Measurements from ENCODE around the gene GASK1A. TPM values are rescaled to one million over a fixed set of nuclear protein-coding genes. Genes with fewer than 3 reads are reported as not detected.

GASK1A gene
- total and polyA plus RNA-seq, 10 of the 15 experiments (the other 5 are each of a cell fraction or from before 2014, with no cell fraction given) = 0.18 TPM; not detected in 9

DNA sequence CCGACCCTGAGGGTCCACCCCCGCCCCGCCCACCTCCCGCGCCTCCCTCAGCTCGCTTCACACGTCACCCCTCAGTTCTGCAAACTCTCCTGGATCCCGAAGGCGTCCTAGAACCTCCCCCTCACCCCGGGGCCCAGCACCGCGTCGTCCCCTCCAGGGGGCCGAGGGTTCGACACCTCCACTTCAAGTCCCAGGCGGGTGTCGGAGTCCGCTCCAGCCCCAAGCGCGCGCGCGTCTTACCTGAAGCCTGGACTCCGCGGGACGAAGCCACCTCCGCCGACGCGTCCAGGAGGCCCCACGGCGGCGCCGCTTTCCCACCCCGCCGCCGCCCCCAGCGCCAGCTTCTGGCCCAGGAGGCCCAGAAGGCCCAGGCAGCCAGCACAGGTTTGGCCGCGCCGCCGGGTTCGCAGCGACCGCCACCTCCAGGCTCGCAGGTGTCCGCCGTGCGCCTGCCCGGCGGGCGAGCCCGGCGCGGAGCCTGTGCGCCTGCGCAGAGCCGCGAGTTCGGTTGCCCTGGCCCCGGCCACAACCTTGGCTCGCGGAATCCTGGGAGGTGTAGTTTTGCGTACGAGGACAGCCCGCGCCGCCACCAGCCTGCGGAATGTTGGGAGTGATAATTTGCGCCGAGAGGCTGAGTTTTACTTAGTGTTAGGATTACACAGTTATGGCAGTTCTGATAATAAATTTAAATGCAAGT lies 126.6 kb downstream of the GASK1A start, which contains the start of gene POMGNT2 (continued):
- TF ChIP-seq EZH2 (IDR thresholded peaks at IDR 0.05; ENCODE audit: borderline replicate concordance, control insufficient read depth, low read depth, low read length) (no peak), RB1 (IDR thresholded peaks at IDR 0.05; ENCODE audit: borderline replicate concordance) (0 out of 2 replicates have a peak, but pooled peaks have one; percentile 52), NFYA (IDR thresholded peaks at IDR 0.05; ENCODE audit: borderline replicate concordance, low read depth, low read length) (no peak), STAT3 (IDR thresholded peaks at IDR 0.05; ENCODE audit: low read depth, low read length) (no peak), MEF2A (IDR thresholded peaks at IDR 0.05; ENCODE audit: insufficient read depth, low read depth, low read length) (no peak), BCL11A (IDR thresholded peaks at IDR 0.05; ENCODE audit: low read depth, low read length) (no peak), LARP7 (IDR thresholded peaks at IDR 0.05) (no peak; the same call in none of the 2 replicates), FOXM1 (IDR thresholded peaks at IDR 0.05; ENCODE audit: low read depth, low read length) (no peak), SMC3 (IDR thresholded peaks at IDR 0.05; ENCODE audit: borderline replicate concordance, low read length) (no peak), BMI1 (IDR thresholded peaks at IDR 0.05; ENCODE audit: borderline replicate concordance) (no peak), SRF (IDR thresholded peaks at IDR 0.05; ENCODE audit: low read depth in 2 of 2, low read length in 2 of 2) (no peak)
- TF ChIP-seq, protein P1, sequence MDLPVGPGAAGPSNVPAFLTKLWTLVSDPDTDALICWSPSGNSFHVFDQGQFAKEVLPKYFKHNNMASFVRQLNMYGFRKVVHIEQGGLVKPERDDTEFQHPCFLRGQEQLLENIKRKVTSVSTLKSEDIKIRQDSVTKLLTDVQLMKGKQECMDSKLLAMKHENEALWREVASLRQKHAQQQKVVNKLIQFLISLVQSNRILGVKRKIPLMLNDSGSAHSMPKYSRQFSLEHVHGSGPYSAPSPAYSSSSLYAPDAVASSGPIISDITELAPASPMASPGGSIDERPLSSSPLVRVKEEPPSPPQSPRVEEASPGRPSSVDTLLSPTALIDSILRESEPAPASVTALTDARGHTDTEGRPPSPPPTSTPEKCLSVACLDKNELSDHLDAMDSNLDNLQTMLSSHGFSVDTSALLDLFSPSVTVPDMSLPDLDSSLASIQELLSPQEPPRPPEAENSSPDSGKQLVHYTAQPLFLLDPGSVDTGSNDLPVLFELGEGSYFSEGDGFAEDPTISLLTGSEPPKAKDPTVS (IDR thresholded peaks at IDR 0.05; ENCODE audit: low read depth, low read length) = no peak
- TF ChIP-seq, protein P2, sequence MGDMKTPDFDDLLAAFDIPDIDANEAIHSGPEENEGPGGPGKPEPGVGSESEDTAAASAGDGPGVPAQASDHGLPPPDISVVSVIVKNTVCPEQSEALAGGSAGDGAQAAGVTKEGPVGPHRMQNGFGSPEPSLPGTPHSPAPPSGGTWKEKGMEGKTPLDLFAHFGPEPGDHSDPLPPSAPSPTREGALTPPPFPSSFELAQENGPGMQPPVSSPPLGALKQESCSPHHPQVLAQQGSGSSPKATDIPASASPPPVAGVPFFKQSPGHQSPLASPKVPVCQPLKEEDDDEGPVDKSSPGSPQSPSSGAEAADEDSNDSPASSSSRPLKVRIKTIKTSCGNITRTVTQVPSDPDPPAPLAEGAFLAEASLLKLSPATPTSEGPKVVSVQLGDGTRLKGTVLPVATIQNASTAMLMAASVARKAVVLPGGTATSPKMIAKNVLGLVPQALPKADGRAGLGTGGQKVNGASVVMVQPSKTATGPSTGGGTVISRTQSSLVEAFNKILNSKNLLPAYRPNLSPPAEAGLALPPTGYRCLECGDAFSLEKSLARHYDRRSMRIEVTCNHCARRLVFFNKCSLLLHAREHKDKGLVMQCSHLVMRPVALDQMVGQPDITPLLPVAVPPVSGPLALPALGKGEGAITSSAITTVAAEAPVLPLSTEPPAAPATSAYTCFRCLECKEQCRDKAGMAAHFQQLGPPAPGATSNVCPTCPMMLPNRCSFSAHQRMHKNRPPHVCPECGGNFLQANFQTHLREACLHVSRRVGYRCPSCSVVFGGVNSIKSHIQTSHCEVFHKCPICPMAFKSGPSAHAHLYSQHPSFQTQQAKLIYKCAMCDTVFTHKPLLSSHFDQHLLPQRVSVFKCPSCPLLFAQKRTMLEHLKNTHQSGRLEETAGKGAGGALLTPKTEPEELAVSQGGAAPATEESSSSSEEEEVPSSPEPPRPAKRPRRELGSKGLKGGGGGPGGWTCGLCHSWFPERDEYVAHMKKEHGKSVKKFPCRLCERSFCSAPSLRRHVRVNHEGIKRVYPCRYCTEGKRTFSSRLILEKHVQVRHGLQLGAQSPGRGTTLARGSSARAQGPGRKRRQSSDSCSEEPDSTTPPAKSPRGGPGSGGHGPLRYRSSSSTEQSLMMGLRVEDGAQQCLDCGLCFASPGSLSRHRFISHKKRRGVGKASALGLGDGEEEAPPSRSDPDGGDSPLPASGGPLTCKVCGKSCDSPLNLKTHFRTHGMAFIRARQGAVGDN (IDR thresholded peaks at IDR 0.05) = 0 out of 2 replicates have a peak, but pooled peaks have one; percentile 46
- TF ChIP-seq, protein P3, sequence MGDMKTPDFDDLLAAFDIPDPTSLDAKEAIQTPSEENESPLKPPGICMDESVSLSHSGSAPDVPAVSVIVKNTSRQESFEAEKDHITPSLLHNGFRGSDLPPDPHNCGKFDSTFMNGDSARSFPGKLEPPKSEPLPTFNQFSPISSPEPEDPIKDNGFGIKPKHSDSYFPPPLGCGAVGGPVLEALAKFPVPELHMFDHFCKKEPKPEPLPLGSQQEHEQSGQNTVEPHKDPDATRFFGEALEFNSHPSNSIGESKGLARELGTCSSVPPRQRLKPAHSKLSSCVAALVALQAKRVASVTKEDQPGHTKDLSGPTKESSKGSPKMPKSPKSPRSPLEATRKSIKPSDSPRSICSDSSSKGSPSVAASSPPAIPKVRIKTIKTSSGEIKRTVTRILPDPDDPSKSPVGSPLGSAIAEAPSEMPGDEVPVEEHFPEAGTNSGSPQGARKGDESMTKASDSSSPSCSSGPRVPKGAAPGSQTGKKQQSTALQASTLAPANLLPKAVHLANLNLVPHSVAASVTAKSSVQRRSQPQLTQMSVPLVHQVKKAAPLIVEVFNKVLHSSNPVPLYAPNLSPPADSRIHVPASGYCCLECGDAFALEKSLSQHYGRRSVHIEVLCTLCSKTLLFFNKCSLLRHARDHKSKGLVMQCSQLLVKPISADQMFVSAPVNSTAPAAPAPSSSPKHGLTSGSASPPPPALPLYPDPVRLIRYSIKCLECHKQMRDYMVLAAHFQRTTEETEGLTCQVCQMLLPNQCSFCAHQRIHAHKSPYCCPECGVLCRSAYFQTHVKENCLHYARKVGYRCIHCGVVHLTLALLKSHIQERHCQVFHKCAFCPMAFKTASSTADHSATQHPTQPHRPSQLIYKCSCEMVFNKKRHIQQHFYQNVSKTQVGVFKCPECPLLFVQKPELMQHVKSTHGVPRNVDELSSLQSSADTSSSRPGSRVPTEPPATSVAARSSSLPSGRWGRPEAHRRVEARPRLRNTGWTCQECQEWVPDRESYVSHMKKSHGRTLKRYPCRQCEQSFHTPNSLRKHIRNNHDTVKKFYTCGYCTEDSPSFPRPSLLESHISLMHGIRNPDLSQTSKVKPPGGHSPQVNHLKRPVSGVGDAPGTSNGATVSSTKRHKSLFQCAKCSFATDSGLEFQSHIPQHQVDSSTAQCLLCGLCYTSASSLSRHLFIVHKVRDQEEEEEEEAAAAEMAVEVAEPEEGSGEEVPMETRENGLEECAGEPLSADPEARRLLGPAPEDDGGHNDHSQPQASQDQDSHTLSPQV (IDR thresholded peaks at IDR 0.05) = no peak
- TF ChIP-seq, protein P4, sequence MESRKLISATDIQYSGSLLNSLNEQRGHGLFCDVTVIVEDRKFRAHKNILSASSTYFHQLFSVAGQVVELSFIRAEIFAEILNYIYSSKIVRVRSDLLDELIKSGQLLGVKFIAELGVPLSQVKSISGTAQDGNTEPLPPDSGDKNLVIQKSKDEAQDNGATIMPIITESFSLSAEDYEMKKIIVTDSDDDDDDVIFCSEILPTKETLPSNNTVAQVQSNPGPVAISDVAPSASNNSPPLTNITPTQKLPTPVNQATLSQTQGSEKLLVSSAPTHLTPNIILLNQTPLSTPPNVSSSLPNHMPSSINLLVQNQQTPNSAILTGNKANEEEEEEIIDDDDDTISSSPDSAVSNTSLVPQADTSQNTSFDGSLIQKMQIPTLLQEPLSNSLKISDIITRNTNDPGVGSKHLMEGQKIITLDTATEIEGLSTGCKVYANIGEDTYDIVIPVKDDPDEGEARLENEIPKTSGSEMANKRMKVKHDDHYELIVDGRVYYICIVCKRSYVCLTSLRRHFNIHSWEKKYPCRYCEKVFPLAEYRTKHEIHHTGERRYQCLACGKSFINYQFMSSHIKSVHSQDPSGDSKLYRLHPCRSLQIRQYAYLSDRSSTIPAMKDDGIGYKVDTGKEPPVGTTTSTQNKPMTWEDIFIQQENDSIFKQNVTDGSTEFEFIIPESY (IDR thresholded peaks at IDR 0.05) = no peak
- TF ChIP-seq, protein P5, sequence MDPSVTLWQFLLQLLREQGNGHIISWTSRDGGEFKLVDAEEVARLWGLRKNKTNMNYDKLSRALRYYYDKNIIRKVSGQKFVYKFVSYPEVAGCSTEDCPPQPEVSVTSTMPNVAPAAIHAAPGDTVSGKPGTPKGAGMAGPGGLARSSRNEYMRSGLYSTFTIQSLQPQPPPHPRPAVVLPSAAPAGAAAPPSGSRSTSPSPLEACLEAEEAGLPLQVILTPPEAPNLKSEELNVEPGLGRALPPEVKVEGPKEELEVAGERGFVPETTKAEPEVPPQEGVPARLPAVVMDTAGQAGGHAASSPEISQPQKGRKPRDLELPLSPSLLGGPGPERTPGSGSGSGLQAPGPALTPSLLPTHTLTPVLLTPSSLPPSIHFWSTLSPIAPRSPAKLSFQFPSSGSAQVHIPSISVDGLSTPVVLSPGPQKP (IDR thresholded peaks at IDR 0.05; ENCODE audit: low read depth, low read length) = no peak

Data from GM12878 (cell line).